SU-DHL-6 (cell line): ENCODE results near the gene CDC16.

Experiments used
- H2AFZ ChIP-seq: fragments of 200-600 bp; sonication (generic); 2 replicates; pipeline ENCODE4 v1.6.1; 2014; ENCODE audit warnings: low read depth, mild to moderate bottlenecking, moderate library complexity, mixed read lengths, antibody characterized with exemption, low read length; ENCODE audit not compliant: severe bottlenecking
- H3F3A ChIP-seq: fragments of 200-600 bp; shearing (Covaris generic); 2 replicates; pipeline ENCODE4 v1.6.0; 2016; ENCODE audit warnings: antibody characterized with exemption, mild to moderate bottlenecking; ENCODE audit not compliant: insufficient read depth
- H3K27ac ChIP-seq: fragments of 200-600 bp; sonication (generic); 2 replicates; pipeline ENCODE4 v1.5.1; 2016; ENCODE audit warnings: low read depth, mild to moderate bottlenecking, low read length, moderate library complexity, mixed read lengths
- H3K27me3 ChIP-seq: fragments of 200-600 bp; sonication (generic), shearing (Covaris generic); 2 replicates; pipeline ENCODE4 v1.6.0; 2014; ENCODE audit warnings: mild to moderate bottlenecking, low read length
- H3K36me3 ChIP-seq: fragments of 200-600 bp; sonication (generic); 2 replicates; pipeline ENCODE4 v1.6.1; 2014; ENCODE audit warnings: mild to moderate bottlenecking, low read length, mixed read lengths
- H3K4me2 ChIP-seq: fragments of 300-600, 200-600 bp; shearing (Covaris generic), sonication (generic); 2 replicates; pipeline ENCODE4 v1.6.0; 2014; ENCODE audit warnings: low read length, low read depth, mild to moderate bottlenecking; ENCODE audit not compliant: poor library complexity, severe bottlenecking
- H3K4me3 ChIP-seq: fragments of 200-600 bp; sonication (generic); 2 replicates; pipeline ENCODE4 v1.5.1; 2014; ENCODE audit warnings: antibody characterized with exemption, low read length, mild to moderate bottlenecking, mixed read lengths; ENCODE audit not compliant: insufficient read depth, poor library complexity, severe bottlenecking
- H3K79me2 ChIP-seq: fragments of 200-600 bp; sonication (generic); 2 replicates; pipeline ENCODE4 v1.6.1; 2014; ENCODE audit warnings: mild to moderate bottlenecking, low read length, moderate library complexity; ENCODE audit not compliant: insufficient read depth
- H3K9ac ChIP-seq: fragments of 200-600 bp; sonication (generic); 2 replicates; pipeline ENCODE4 v1.7.0; 2014; ENCODE audit warnings: mild to moderate bottlenecking, low read length
- H3K9me2 ChIP-seq: fragments of 200-600 bp; sonication (generic); replicated peaks from 2 replicates; pipeline ENCODE4 v1.6.1; 2014; ENCODE audit warnings: low read length; ENCODE audit not compliant: insufficient read depth
- H3K9me3 ChIP-seq: fragments of 200-600 bp; sonication (generic); 2 replicates; pipeline ENCODE4 v1.6.1; 2014; ENCODE audit warnings: low read length, mixed read lengths; ENCODE audit not compliant: insufficient read depth
- H4K20me1 ChIP-seq: fragments of 200-600 bp; sonication (generic); 2 replicates; pipeline ENCODE4 v1.6.1; 2014; ENCODE audit warnings: low read depth, mild to moderate bottlenecking, antibody characterized with exemption, low read length, moderate library complexity, mixed read lengths
- EZH2phosphoT487 ChIP-seq: fragments of 200-600 bp; sonication (generic), shearing (Covaris generic); conservative IDR thresholded peaks from 2 replicates; pipeline ENCODE4 v1.6.1; 2018; ENCODE audit warnings: mild to moderate bottlenecking, antibody characterized with exemption, low read length, moderate library complexity, mixed read lengths
- TF ChIP-seq, protein P1 (sequence below): fragments of 200-600 bp; sonication (generic); IDR thresholded peaks from one replicate; pipeline ENCODE4 v1.5.1; 2017; ENCODE audit warnings: antibody characterized with exemption, mild to moderate bottlenecking, low read length, moderate library complexity; ENCODE audit not compliant: insufficient read depth, poor library complexity, severe bottlenecking

Gene CDC16

DNA sequence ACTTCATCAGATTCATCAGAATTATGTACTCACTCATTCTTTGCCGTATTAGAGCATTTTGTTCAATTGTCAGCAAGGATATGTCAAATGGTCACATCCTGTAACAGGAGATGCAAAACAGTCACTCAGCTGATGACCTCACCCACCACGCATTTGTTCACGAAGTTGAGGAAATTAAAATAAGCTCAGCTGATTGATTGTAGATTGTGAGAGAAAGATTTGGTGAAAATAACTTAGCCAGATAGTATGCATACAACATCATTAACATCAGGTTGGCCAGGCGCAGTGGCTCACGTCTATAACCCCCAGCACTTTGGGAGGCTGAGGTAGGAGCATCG is 22.6 kb upstream of the CDC16 start:
- no peak overlapping the region for H2AFZ ChIP-seq
- no peaks in the 10 kb centered on the region for H3F3A ChIP-seq
- H4K20me1 ChIP-seq: no peaks in the 10 kb centered on the region
- H3K27ac ChIP-seq: no peak overlapping the region
- H3K27me3 ChIP-seq: no peaks in the 10 kb centered on the region
- peaks cover 7% of the 10 kb centered on the region; the same call in 1 of the 2 replicates for H3K9me3 ChIP-seq
- no peak overlapping the region for H3K4me3 ChIP-seq
- H3K4me2 ChIP-seq: no peak overlapping the region
- H3K79me2 ChIP-seq: no peaks in the 10 kb centered on the region
- H3K36me3 ChIP-seq: no peaks in the 10 kb centered on the region
- no peak overlapping the region for H3K9ac ChIP-seq
- TF ChIP-seq, protein P1, sequence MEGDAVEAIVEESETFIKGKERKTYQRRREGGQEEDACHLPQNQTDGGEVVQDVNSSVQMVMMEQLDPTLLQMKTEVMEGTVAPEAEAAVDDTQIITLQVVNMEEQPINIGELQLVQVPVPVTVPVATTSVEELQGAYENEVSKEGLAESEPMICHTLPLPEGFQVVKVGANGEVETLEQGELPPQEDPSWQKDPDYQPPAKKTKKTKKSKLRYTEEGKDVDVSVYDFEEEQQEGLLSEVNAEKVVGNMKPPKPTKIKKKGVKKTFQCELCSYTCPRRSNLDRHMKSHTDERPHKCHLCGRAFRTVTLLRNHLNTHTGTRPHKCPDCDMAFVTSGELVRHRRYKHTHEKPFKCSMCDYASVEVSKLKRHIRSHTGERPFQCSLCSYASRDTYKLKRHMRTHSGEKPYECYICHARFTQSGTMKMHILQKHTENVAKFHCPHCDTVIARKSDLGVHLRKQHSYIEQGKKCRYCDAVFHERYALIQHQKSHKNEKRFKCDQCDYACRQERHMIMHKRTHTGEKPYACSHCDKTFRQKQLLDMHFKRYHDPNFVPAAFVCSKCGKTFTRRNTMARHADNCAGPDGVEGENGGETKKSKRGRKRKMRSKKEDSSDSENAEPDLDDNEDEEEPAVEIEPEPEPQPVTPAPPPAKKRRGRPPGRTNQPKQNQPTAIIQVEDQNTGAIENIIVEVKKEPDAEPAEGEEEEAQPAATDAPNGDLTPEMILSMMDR: no peak
- TF ChIP-seq EZH2phosphoT487: no peak
- no peaks in the 10 kb centered on the region for H3K9me2 ChIP-seq

DNA sequence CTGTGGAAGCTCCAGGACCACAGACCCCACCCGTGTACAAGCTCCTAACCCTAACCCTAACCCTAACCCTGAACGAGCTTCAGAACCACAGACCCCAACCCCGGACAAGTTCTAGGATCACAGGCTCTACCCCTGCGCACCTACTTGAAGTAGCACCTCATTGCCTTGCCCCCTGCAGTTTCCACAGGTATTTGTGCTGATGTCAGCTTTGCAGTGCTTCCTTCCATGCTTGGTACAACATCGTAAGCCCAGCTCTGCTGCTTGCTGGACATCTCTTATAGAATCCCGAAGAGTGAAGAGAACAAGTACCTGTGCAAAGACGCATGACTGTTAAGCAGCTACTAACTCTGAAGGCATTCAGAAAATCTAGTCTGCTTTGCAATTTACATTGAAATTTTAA is 20.7 kb upstream of the CDC16 start:
- Histone ChIP-seq H3K9me3 (no peaks in the 10 kb centered on the region), H4K20me1 (no peaks in the 10 kb centered on the region), H3K9me2 (no peaks in the 10 kb centered on the region), H3K79me2 (no peaks in the 10 kb centered on the region), H3K27me3 (no peaks in the 10 kb centered on the region), H2AFZ (no peak overlapping the region), H3K9ac (no peak overlapping the region), H3K4me2 (no peak overlapping the region), H3K27ac (no peak overlapping the region), H3K4me3 (no peak overlapping the region), H3F3A (no peaks in the 10 kb centered on the region), H3K36me3 (no peaks in the 10 kb centered on the region)
- TF ChIP-seq, protein P1: no peak
- no peak for TF ChIP-seq EZH2phosphoT487

DNA sequence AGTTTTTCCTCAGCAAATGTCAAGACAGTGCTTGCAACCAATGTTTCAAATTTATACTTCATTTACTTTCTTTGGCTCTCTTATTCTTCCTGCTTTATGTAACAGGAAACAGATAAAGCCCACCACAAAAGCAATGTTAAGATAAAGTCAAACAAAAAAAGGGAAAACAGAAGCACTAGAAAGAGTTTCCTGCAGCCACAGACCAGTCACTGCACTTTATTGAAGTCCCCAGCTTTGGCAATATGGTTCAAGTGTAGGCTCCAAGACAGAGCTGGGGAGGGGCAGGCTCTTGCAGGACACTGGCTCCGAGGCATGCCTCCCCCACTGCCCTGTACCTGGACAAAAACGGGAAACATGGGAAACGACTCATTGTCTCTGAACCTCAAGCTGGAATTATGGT is 15.3 kb upstream of the CDC16 start:
- Histone ChIP-seq H3K4me3 (no peak overlapping the region), H3K9me2 (no peaks in the 10 kb centered on the region), H3K27ac (no peak overlapping the region), H4K20me1 (no peaks in the 10 kb centered on the region), H2AFZ (no peak overlapping the region), H3F3A (no peaks in the 10 kb centered on the region), H3K4me2 (no peak overlapping the region), H3K27me3 (no peaks in the 10 kb centered on the region), H3K9me3 (no peaks in the 10 kb centered on the region), H3K36me3 (no peaks in the 10 kb centered on the region), H3K9ac (no peak overlapping the region), H3K79me2 (no peaks in the 10 kb centered on the region)
- TF ChIP-seq, protein P1: no peak
- no peak for TF ChIP-seq EZH2phosphoT487
